ENCODE data around the gene TTC16.

GRCh38 chr9:127703289-127703946 lies 12.5 kb upstream of the TTC16 start:
- no peak for TF ChIP-seq EP300 (IDR thresholded peaks at IDR 0.05)
- TF ChIP-seq CTCF (IDR thresholded peaks at IDR 0.05), result no peak
- TF ChIP-seq POLR2A (IDR thresholded peaks at IDR 0.05), result no peak
- no peak for TF ChIP-seq POLR2AphosphoS5 (IDR thresholded peaks at IDR 0.05)
